OCI-LY7 (cell line): ENCODE measurements around the gene MYOT. TPM values are rescaled to one million over a fixed set of nuclear protein-coding genes. Genes with fewer than 3 reads are reported as not detected.

Experiments
- BruUV-seq: library from RNA; stranded (reverse); fragments of 400-500 nt; replicated peaks from 2 replicates; lab custom pipeline; 2021; lab: Mats Ljungman, UMichigan
- CTCF ChIA-PET: fragments of 300-600 bp; sonication (Branson Sonifier 250); formaldehyde crosslinking; loops from one replicate; lab custom pipeline; 2022; ENCODE audit warnings: antibody characterized with exemption; ENCODE audit not compliant: unreplicated experiment; lab: Charles Lee
- POLR2A ChIA-PET: fragments of 300-600 bp; sonication (Branson Sonifier 250); formaldehyde crosslinking; loops from one replicate; lab custom pipeline; 2022; ENCODE audit warnings: antibody characterized with exemption; lab: Charles Lee
- DNase-seq: peaks from one replicate; pipeline ENCODE4 v3.0.0-alpha.2; 2015; ENCODE audit warnings: low spot score
- H2AFZ ChIP-seq: fragments of 200-600 bp; sonication (generic), shearing (Covaris generic); 2 replicates; pipeline ENCODE4 v1.6.1; 2014; ENCODE audit warnings: mild to moderate bottlenecking, antibody characterized with exemption, low read length, moderate library complexity
- H3K27ac ChIP-seq: fragments of 200-600 bp; sonication (generic); 2 replicates; pipeline ENCODE4 v1.5.1; 2014; ENCODE audit warnings: mixed run types, low read depth, mild to moderate bottlenecking, moderate library complexity, low read length, inconsistent platforms; ENCODE audit not compliant: poor library complexity, severe bottlenecking
- H3K36me3 ChIP-seq: fragments of 200-600 bp; sonication (generic); 2 replicates; pipeline ENCODE4 v1.6.1; 2014; ENCODE audit warnings: mild to moderate bottlenecking, antibody characterized with exemption, low read length, moderate library complexity, mixed read lengths; ENCODE audit not compliant: insufficient read depth
- H3K4me1 ChIP-seq: fragments of 200-600 bp; sonication (generic); 2 replicates; pipeline ENCODE4 v1.5.1; 2014; ENCODE audit warnings: mild to moderate bottlenecking, low read length; ENCODE audit not compliant: insufficient read depth, poor library complexity, severe bottlenecking
- H3K4me2 ChIP-seq: fragments of 200-600 bp; sonication (generic); 2 replicates; pipeline ENCODE4 v1.6.1; 2014; ENCODE audit warnings: mild to moderate bottlenecking, low read length
- H3K4me3 ChIP-seq: fragments of 200-600 bp; sonication (generic); 2 replicates; pipeline ENCODE4 v1.5.1; 2014; ENCODE audit warnings: mild to moderate bottlenecking, low read depth, low read length; ENCODE audit not compliant: poor library complexity, severe bottlenecking
- H3K79me2 ChIP-seq: fragments of 200-600 bp; sonication (generic); 2 replicates; pipeline ENCODE4 v1.6.1; 2016; ENCODE audit warnings: low read depth, mild to moderate bottlenecking, low read length, moderate library complexity, mixed read lengths; ENCODE audit not compliant: insufficient read depth
- H3K9me2 ChIP-seq: fragments of 200-600 bp; sonication (generic); 2 replicates; pipeline ENCODE4 v1.6.1; 2016; ENCODE audit warnings: mild to moderate bottlenecking, low read length, mixed read lengths; ENCODE audit not compliant: insufficient read depth
- H3K9me3 ChIP-seq: fragments of 200-600 bp; sonication (generic); 2 replicates; pipeline ENCODE4 v1.6.1; 2014; ENCODE audit warnings: mild to moderate bottlenecking, mixed run types, low read length, mixed read lengths
- H4K20me1 ChIP-seq: fragments of 200-600 bp; sonication (generic); 2 replicates; pipeline ENCODE4 v1.6.1; 2014; ENCODE audit warnings: mild to moderate bottlenecking, antibody characterized with exemption, low read length, moderate library complexity, mixed read lengths; ENCODE audit not compliant: insufficient read depth
- EZH2phosphoT487 ChIP-seq: fragments of 200-600 bp; sonication (generic); IDR thresholded peaks from 2 replicates; pipeline ENCODE4 v1.6.1; 2018; ENCODE audit warnings: low read depth, borderline replicate concordance, mild to moderate bottlenecking, mixed run types, antibody characterized with exemption, low read length, moderate library complexity, mixed read lengths
- intact Hi-C: fragments of 100-400 bp; cut with micrococcal nuclease; formaldehyde crosslinking; loops from one replicate; pipeline ENCODE4 v1.10.0; 2022; ENCODE audit not compliant: unreplicated experiment
- total RNA-seq, 2 experiments: library from RNA; depleted of rRNA in 1 of 2; stranded (reverse); fragments of >200 nt in 1 of 2; shearing (Covaris generic) in 1 of 2; gene quantifications; 2 replicates each; pipeline ENCODE4 v1.2.3, GENCODE V29; 2014 to 2022
- TF ChIP-seq, protein P1 (sequence below): fragments of 200-600 bp; sonication (generic); conservative IDR thresholded peaks from 2 replicates; pipeline ENCODE4 v1.5.1; 2014; ENCODE audit warnings: mild to moderate bottlenecking, antibody characterized with exemption, low read length, moderate library complexity, mixed read lengths

Gene MYOT
- total RNA-seq, 2 experiments from 2014 or later, result not detected

DNA sequence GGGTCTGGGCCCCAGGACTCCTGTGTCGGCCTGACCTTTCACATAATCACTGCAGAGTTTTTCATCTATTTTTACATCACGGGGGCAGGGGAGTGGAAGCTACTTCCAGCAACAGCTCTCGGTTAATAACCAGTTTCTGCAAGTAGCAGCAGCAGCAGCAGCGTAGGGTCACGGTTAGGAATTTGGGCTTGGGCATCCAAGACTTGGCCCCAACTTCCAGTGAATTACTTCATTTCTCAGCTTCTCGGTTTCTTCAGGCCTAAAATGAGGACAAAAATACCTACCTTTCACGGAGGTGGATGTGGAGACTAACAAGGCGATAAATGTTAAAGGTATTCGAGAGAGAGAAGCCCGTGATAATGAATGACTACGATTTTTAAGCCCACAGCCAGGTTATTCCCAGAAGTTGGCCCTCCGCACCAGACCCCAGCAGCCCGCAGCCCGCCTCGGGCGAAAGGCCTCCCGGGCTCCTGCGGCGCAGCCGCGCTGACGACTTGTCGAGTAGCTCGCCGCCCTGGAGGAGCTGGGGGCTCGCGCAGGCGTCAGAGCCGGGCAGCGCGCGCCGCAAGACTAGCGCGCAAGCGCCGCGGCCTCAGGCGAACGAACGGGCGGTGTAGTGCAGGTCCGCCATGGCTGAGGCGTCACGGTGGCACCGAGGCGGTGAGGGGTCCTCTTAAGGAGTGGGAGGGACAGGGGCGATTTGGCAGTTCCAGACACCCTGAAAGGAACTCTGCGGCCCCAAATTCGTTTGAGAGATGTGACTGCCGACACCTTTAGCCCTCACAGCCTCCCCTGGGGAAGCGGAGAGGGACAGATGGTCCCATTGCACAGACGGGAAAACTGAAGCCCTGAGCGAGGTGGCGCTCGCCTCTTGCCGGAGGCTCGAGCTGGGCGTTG lies 21.5 kb downstream of the MYOT start, which contains the start of gene PKD2L2:
Gene PKD2L2, plus strand, starts transcription at position 595 of the 897 bp plus-strand sequence. Its CDS starts 35 bp downstream, at position 630.
- H2AFZ ChIP-seq, result peak within 1 kb of the TSS; percentile 91
- TSS peak; percentile 81 for BruUV-seq
- no peak within 1 kb of the TSS for H3K27ac ChIP-seq
- no peaks in the 10 kb centered on the region for H3K9me3 ChIP-seq
- H4K20me1 ChIP-seq, result no peaks in the 10 kb centered on the region
- TF ChIP-seq EZH2phosphoT487, result no peak
- TF ChIP-seq, protein P1, sequence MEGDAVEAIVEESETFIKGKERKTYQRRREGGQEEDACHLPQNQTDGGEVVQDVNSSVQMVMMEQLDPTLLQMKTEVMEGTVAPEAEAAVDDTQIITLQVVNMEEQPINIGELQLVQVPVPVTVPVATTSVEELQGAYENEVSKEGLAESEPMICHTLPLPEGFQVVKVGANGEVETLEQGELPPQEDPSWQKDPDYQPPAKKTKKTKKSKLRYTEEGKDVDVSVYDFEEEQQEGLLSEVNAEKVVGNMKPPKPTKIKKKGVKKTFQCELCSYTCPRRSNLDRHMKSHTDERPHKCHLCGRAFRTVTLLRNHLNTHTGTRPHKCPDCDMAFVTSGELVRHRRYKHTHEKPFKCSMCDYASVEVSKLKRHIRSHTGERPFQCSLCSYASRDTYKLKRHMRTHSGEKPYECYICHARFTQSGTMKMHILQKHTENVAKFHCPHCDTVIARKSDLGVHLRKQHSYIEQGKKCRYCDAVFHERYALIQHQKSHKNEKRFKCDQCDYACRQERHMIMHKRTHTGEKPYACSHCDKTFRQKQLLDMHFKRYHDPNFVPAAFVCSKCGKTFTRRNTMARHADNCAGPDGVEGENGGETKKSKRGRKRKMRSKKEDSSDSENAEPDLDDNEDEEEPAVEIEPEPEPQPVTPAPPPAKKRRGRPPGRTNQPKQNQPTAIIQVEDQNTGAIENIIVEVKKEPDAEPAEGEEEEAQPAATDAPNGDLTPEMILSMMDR, result no peak
- H3K9me2 ChIP-seq, result no peaks in the 10 kb centered on the region
- H3K4me3 ChIP-seq, result peak within 1 kb of the TSS; percentile 59
- intact Hi-C loops, result no loop called here
- ChIA-PET CTCF (interaction anchor here (0.5 to 1.0 kb wide), 2 partner anchors 13 to 61 kb away, joined by 3 read pairs; no protein-coding TSS in a partner anchor), POLR2A (interaction anchor here (0.7 to 2.4 kb wide), 9 partner anchors 9 to 140 kb away, joined by 3 to 8 read pairs (median 5); no protein-coding TSS in a partner anchor)
- no peaks in the 10 kb centered on the region for H3K79me2 ChIP-seq
- no peaks in the 10 kb centered on the region for H3K36me3 ChIP-seq
- H3K4me1 ChIP-seq, result peaks cover 6% of the 10 kb centered on the region
- peak within 1 kb of the TSS; percentile 82 for H3K4me2 ChIP-seq
- peak; percentile 31 for DNase-seq

DNA sequence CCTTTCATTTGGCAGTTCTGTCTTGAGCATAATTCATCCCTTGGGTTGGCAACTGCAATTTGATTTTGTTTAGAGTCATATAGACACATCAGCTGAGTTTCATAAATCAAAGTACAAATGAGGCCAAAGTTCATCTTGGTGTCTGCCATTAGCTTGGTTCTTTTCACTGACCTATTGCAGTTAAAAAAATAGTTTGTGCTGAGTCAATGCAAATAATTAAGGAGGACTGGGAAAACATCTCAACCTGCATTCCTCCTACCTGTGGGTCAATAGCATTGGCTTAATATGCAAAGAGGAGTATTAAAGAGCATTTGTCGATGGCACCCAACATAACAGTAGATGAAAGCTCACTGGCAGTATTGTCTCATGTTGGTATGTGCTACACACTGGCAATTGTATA lies 23.2 kb downstream of the MYOT start:
- peaks cover 6% of the 10 kb centered on the region for H3K4me1 ChIP-seq
- H4K20me1 ChIP-seq, result no peaks in the 10 kb centered on the region
- ChIA-PET POLR2A (interaction anchor here (0.6 to 1.1 kb wide), 4 partner anchors 11 to 906 kb away, joined by 3 read pairs; no protein-coding TSS in a partner anchor), CTCF (no interaction called here)
- BruUV-seq, result no TSS peak
- intact Hi-C loops, result no loop called here
- H3K36me3 ChIP-seq, result no peaks in the 10 kb centered on the region
- H3K9me2 ChIP-seq, result no peaks in the 10 kb centered on the region
- DNase-seq, result no peak
- TF ChIP-seq, protein P1, result no peak
- no peak for TF ChIP-seq EZH2phosphoT487
- H3K9me3 ChIP-seq, result no peaks in the 10 kb centered on the region
- no peaks in the 10 kb centered on the region for H3K79me2 ChIP-seq
- no peak overlapping the region for H3K4me3 ChIP-seq
- H2AFZ ChIP-seq, result no peak overlapping the region
- H3K27ac ChIP-seq, result no peak overlapping the region
- H3K4me2 ChIP-seq, result no peak overlapping the region
